ENCODE measurements around the gene MAMDC2. TPM values are rescaled to one million over a fixed set of nuclear protein-coding genes. Genes with fewer than 3 reads are reported as not detected.

Gene MAMDC2
- total RNA-seq, 1 experiment from 2014 or later, result 4.6 TPM

GRCh38 chr9:70147196-70147595 is 103.5 kb downstream of the MAMDC2 start:
- no peak overlapping the region for H2BK15ac ChIP-seq (ENCODE audit: low read depth, low read length)
- H4K5ac ChIP-seq (ENCODE audit: insufficient read length, low read depth, low read length), result no peak overlapping the region
- no peak overlapping the region for H3K18ac ChIP-seq (ENCODE audit: insufficient read length, low read depth, low read length)
- Mint-ChIP-seq H3K36me3 (ENCODE audit: insufficient read depth in 1 of 3, low read depth in 3 of 3) (no peaks in the 10 kb centered on the region), H3K27ac (no peak overlapping the region; a peak in 1 of 7 replicates), H3K27me3 (ENCODE audit: low read depth) (no peaks in the 10 kb centered on the region), H3K4me3 (no peak overlapping the region), H3K9me3 (no peaks in the 10 kb centered on the region), H3K4me1 (peaks cover 8 to 10% of the 10 kb centered on the region in 2 experiments; a peak in 2 of 4 replicates)
- no peak overlapping the region for H2BK20ac ChIP-seq (ENCODE audit: low read depth, low read length, poor library complexity, severe bottlenecking)
- H3K9me3 ChIP-seq (ENCODE audit: control insufficient read depth, low read depth, low read length), result no peaks in the 10 kb centered on the region
- no peak overlapping the region for H4K8ac ChIP-seq (replicated peaks; ENCODE audit: insufficient read length, low read depth, low read length)
- no peak for DNase-seq
- H2AK5ac ChIP-seq (ENCODE audit: insufficient read length, low read length), result no peak overlapping the region
- H4K91ac ChIP-seq (ENCODE audit: insufficient read length, low read depth, low read length), result no peak overlapping the region
- H2AFZ ChIP-seq (ENCODE audit: low read length), result no peak overlapping the region
- H3K27ac ChIP-seq (ENCODE audit: insufficient read length, low read depth, low read length), result no peak overlapping the region
- H2BK5ac ChIP-seq (ENCODE audit: insufficient read length, low read length), result no peak overlapping the region
- H3K23me2 ChIP-seq (ENCODE audit: insufficient read length, low read depth, low read length, poor library complexity, severe bottlenecking), result no peaks in the 10 kb centered on the region
- no CpG with 5 or more reads among the region's 1 CpG for WGBS (ENCODE audit: extremely low coverage, insufficient read length, low lambda C conversion rate)
- H3K56ac ChIP-seq (ENCODE audit: insufficient read length, low read depth, low read length), result no peak overlapping the region
- H4K20me1 ChIP-seq (ENCODE audit: control insufficient read depth, insufficient read depth, insufficient read length), result no peaks in the 10 kb centered on the region
- no peaks in the 10 kb centered on the region; the same call in 1 of the 2 replicates for H3K27me3 ChIP-seq (ENCODE audit: insufficient read depth, low read length)
- H3K4me1 ChIP-seq (ENCODE audit: insufficient read depth, low read length), result no peaks in the 10 kb centered on the region; the same call in 1 of the 2 replicates
- no peak for TF ChIP-seq CTCF (conservative IDR thresholded peaks at IDR 0.05)
- H3K9ac ChIP-seq (ENCODE audit: extremely low read depth, insufficient read length, low read length), result no peak overlapping the region
- no peak overlapping the region for H3K23ac ChIP-seq (ENCODE audit: insufficient read length, low read depth, low read length)
- H3K79me1 ChIP-seq (ENCODE audit: insufficient read depth, low read depth, low read length, poor library complexity, severe bottlenecking), result no peaks in the 10 kb centered on the region
- H3T11ph ChIP-seq (ENCODE audit: low read length), result no peak overlapping the region
- H2BK12ac ChIP-seq (ENCODE audit: insufficient read length, low read depth, low read length), result no peak overlapping the region
- H3K79me2 ChIP-seq (ENCODE audit: insufficient read depth, low read length), result no peaks in the 10 kb centered on the region
- no peak overlapping the region for H3K14ac ChIP-seq (ENCODE audit: insufficient read depth, low read length)
- H3K4me2 ChIP-seq (ENCODE audit: insufficient read depth, insufficient read length, low read length), result no peak overlapping the region
- H2BK120ac ChIP-seq (ENCODE audit: low read depth, low read length, poor library complexity, severe bottlenecking), result no peak overlapping the region
- H3K4ac ChIP-seq (ENCODE audit: low read depth, low read length), result no peak overlapping the region
